Activated CD4-positive, CD25-positive, alpha-beta regulatory T cell treated with anti-CD3 and anti-CD28 coated beads, Interleukin-2, amount 50 U/mL, for 72 hours (primary cell): ENCODE results near the gene SNRK.

ENCODE experiments used
- DNase-seq: peaks from one replicate; pipeline ENCODE4 v3.0.0; 2021

The SNRK gene

GRCh38 chr3:43316783-43317460 is 30.6 kb downstream of the SNRK start:
- DNase-seq, result no peak

GRCh38 chr3:43317461-43318316 is 31.3 kb downstream of the SNRK start:
- DNase-seq, result no peak

- no peak for DNase-seq
These were observed 33.0 kb downstream of the SNRK start for GRCh38 chr3:43319376-43319775.

- DNase-seq, result no peak
These were observed 33.5 kb downstream of the SNRK start for GRCh38 chr3:43319794-43320193.

GRCh38 chr3:43320288-43320687 is 33.9 kb downstream of the SNRK start:
- DNase-seq, result no peak

GRCh38 chr3:43323541-43323940 is 37.2 kb downstream of the SNRK start:
- no peak for DNase-seq

- no peak for DNase-seq
These were observed 40.7 kb downstream of the SNRK start for GRCh38 chr3:43326891-43327581.

- DNase-seq, result no peak
These were observed 41.2 kb downstream of the SNRK start for GRCh38 chr3:43327582-43327979.

- DNase-seq, result no peak
These were observed 42.3 kb downstream of the SNRK start for GRCh38 chr3:43328653-43329052.

- no peak for DNase-seq
These were observed 44.6 kb downstream of the SNRK start for GRCh38 chr3:43330981-43331380.

- DNase-seq, result no peak
These were observed 45.0 kb downstream of the SNRK start for GRCh38 chr3:43331381-43331780.

- no peak for DNase-seq
These were observed 48.6 kb downstream of the SNRK start for GRCh38 chr3:43334976-43335375.

GRCh38 chr3:43335799-43336198 is 49.5 kb downstream of the SNRK start:
- no peak for DNase-seq

GRCh38 chr3:43338295-43338694 is 52.0 kb downstream of the SNRK start:
- no peak for DNase-seq

GRCh38 chr3:43340403-43340802 is 54.1 kb downstream of the SNRK start:
- DNase-seq, result no peak

GRCh38 chr3:43341788-43342187 is 55.4 kb downstream of the SNRK start:
- DNase-seq, result no peak

- DNase-seq, result no peak
These were observed 56.8 kb downstream of the SNRK start for GRCh38 chr3:43343185-43343584.

GRCh38 chr3:43343815-43344214 is 57.5 kb downstream of the SNRK start:
- no peak for DNase-seq

GRCh38 chr3:43344520-43344919 is 58.2 kb downstream of the SNRK start:
- DNase-seq, result no peak

GRCh38 chr3:43345246-43345645 is 58.9 kb downstream of the SNRK start:
- DNase-seq, result no peak

- DNase-seq, result no peak
These were observed 59.5 kb downstream of the SNRK start for GRCh38 chr3:43345877-43346276.

- no peak for DNase-seq
These were observed 60.8 kb downstream of the SNRK start for GRCh38 chr3:43346978-43347749.

- no peak for DNase-seq
These were observed 61.4 kb downstream of the SNRK start for GRCh38 chr3:43347774-43348173.
